IPS DF 19.7 (cell line): Measurements from ENCODE around the gene NTMT1.
A peak's percentile ranks its signal among the peaks of the same experiment; 100 is the strongest.
"Not testable (repeated sequence)": the region's sequence is repeated elsewhere in the genome, so short reads cannot be mapped to it uniquely, and the experiment has no call there.

ENCODE experiments used
- DNase-seq: peaks from one replicate; pipeline ENCODE4 v3.0.0-alpha.2; 2013; ENCODE audit warnings: low read depth, low spot score

Gene NTMT1, protein sequence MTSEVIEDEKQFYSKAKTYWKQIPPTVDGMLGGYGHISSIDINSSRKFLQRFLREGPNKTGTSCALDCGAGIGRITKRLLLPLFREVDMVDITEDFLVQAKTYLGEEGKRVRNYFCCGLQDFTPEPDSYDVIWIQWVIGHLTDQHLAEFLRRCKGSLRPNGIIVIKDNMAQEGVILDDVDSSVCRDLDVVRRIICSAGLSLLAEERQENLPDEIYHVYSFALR

DNA sequence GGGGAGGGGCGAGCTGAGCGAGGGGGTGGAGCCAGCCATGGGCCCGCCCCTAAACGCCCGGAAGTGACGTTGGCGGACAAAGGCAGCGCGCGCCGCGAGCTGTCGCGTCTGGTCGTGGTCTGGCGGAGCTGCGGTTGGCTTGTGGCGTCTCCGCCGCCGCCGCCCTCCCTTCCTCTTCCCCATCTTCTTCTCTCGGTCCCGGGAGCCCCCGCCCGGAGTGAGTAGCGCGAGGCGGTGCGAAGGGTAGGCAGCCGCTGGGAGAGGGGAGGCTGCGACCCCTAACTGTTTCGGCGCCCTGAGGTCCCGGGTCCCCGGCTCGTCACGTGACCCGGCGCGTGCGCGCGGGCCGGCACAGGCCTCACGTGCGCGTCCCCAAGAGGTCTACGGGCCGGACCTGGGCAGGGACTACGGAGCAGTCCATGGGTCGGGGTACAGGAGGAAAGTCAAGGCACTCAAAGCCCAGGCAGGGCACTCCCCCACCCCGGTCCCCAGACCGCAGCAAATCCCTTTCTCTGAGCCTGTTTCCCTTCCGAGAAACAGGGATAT lies at the start of gene NTMT1:
NTMT1 (plus strand) TSS at position 85 of the 546 bp plus-strand sequence. CDS start 6,541 bp downstream, outside the sequence.
- no peak for DNase-seq

DNA sequence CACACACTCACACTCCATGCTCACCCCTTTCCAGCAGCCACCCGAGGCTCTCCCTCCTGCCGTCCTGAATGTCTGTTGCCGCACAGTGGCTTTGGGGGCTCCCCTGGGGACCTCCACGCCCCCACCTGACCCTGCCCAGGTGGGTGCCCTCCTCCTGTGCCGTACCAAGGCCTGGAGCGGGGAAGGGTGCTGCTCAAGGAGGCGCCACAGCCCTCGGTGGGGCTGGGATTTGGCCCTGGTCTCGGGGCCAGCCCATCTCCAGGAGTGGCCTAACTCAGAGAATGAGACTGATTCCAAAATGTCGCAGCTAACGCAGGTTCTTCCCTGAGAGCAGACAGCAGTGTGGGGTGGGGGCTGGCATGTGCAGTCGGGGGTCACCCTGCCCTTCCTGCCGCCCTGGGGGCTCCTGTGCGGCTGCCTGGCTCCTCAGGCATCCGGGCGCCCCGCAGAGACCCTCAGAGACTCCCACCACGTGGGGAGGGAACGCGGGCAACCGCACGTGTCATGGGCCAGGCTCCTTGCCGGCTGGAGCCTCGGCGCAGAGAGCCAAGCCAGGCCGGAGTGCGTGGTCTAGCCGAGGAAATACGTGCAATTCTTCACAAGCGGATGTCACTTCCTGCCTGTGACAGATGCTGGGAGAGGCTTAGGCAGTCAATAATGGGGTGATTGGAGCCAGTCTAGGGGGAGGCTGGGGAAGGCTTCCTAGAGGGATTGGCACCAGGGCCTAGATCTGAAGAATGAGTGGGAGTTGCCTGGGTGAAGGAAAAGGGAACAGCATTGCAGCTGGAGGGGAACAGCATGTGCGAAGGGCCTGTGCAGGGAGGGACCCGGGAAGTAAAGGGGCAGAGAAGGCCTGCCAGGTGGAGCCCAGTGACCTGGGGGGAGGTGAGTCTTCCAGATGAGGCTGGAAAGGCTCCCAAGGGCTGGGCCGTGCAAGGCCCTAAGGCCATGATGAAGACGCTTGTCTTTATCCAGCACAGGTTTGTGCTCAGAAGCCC lies 49.1 kb upstream of the NTMT1 start:
- no peak for DNase-seq

DNA sequence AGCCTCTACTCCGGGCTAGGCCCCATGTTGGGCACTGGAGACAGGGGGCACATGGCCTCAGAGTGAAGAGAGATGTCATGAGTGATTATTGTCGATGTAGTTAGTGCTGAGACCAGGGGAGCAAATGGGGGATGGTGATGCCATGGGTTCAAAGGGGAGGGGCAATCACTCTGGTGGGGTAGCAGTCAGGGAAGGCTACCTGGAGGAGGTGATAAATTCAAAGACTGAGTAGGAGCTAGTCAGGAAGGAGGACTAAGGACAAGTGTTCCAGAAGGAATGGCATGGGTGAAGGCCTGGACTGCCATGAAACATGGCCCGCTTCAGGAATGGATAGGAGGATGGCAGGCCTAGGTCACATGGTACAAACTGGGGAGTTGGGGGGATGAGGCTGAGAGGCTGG lies 46.7 kb upstream of the NTMT1 start:
- DNase-seq: no peak

DNA sequence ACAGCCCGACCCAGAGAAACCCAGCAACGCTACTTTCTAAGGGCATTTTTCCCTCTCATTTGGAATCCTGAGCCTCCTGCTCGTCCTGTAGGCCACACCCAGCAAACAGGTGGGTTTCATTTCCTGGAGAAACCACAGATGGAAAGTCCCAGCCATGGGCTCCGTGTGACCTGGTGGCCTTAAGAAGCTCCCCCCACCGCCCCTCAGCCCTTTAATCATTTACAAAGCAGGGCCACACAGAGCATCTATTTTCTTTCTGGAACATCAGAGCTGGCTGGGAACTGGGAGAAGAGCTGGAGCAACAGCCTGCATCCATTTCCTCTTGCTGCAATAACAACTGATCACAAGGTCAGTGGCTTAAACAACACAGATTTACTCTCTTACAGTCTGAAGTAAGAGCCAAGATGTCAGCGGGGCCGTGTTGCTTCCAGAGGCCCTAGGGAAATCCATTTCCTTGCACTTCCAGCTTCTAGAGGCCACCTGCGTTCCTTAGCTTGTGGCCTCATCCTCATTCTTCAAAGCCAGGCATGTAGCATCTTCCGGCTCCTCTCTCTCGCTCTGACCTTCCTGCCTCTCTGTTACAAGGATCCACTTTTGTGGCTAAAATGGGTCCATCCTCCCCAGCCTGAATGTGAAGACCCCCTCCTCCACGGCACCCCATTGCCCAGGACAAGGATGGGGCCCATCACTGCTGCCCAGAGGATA lies 45.6 kb upstream of the NTMT1 start:
- no peak for DNase-seq

DNA sequence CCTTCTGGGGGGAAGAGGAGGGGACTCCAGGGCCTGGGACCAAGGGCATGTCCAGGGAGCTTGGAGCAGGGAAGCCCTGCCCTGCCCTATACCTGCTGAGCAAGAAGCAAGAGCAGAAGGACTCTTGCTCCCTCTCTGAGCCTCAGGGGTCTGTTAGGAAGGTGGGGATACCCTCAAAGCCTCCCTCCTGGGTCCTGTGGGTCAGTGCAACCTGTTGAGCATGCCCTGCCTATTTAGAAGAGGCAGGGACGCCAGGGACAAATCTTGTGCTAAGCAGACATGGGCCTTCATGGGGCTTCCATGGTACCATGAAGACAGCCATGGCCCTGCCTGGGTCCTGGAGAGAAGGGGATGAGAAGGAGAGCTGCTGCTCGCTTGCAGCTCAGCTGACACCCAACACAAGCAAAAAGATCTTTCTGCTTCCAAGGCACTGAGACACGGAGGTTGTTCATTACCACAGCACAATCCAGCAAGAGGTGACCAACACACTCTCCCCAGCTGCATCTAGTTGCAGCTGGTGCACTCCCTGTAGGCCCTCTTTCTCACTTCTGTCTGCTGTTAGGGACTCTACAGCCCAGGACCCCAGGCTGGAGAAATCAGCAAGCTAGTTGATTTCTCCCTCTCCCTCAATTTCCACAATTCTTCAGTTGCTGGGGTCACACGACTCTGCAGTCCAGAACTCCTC lies 44.3 kb upstream of the NTMT1 start:
- no peak for DNase-seq

DNA sequence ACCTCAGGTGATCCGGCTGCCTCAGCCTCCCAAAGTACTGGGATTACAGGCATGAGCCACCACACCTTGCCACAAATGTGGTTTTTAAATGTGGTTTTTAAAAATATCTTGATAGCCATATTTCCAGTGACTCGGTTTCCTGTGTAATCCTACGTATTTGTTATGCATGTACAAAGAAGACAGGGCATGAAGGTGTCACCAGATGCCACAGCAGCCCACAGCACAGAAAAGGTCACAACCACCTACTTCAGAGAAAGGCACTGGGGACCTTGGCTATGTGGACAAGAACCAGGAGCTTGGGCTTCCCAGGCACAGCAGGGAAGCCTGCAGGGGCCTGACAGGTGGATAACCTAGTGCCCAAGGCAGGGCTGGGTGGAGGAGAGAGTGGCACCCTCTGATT lies 43.1 kb upstream of the NTMT1 start:
- DNase-seq: no peak

DNA sequence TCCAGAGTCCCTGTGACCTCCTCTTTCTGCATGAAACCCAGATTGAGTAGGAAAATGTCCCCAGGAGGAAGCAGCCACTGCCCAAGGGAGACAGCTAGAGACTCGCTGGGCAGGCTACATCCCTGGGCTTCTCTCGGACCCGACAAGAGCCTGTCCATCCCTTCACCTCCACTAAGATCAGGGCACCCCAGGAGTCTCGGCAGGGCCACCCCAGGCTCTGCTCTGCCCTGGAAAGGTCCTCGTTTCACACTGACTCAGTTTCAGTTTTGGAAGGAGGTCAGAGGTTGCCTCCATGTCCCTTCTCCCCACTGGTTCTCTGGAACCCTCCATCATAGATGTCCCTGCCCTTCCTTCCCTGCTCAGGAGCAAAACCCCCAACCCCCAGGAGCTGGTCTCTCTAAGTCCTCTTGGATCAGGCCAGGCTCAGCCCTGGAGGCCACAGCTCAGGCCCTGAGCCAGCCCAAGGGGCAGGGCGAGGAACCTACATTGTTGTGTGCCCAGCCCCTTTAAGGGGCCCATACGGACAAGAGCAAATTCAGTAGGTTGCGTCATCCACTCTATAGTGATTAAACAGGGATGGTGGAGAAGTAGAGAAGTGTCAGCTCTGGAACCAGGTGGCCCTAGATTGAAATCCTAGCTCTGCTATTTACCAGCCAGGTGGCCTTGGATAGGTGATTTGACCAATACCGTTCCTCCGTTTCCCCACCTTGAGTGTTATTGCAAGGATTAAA lies 42.5 kb upstream of the NTMT1 start:
- no peak for DNase-seq

DNA sequence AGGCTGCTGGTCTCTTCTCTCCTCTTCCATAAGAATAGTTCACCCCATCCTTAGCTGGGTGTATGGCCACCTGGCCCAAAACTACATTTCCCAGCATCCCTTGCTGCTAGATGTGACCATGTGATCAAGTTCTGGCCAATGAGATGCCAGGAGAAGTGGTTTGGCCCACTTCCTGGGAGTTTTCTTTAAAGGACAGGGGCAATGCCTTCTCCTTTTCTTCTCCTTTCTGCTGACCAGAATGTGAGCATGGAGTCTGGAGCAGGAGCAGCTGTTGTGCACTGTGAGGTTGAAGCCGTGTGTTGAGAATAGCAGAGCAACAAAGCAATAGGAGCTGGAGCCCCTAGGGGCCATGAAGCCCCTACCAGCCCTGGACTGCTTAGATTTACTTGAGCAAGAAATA lies 41.8 kb upstream of the NTMT1 start:
- DNase-seq: peak; percentile 76

DNA sequence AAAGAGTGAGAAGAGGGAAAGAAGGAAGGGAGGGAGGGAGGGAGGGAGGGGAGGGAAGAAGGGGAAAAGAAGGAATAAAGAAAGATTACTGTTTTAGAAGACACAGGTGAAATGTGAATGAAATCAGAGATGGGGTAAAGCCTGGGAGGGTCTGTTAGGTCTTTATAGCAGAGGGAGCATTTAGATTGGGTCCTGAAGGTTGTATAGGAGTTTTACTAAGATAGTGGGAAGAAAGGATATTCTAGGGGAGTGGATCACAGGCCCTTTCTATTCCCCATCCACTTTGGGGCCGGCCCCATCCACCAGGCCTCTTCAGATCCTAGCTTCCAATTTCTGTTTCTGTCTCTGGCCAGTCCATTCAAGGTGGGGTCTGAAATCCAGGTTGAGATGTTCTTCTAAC lies 40.6 kb upstream of the NTMT1 start:
- DNase-seq: no peak

DNA sequence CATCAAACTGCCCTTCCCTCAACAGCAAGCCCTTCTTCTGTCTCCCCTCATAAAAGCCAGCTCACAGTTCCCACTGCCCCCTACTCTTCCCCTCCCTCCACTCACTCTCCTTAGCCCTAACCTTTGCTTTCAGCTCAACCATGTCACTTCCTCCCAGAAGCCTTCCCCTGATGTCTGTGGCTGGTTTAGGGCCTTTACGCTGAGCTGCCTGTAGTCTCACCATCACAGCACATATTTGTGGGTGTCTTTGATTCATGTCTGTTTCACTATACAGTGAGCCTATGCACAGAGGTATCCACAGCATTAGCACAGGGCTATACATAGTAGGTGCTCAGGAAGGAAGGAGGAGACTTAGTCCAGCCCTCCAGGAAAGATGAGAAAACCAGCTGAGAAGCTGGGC lies 39.7 kb upstream of the NTMT1 start:
- DNase-seq: no peak

DNA sequence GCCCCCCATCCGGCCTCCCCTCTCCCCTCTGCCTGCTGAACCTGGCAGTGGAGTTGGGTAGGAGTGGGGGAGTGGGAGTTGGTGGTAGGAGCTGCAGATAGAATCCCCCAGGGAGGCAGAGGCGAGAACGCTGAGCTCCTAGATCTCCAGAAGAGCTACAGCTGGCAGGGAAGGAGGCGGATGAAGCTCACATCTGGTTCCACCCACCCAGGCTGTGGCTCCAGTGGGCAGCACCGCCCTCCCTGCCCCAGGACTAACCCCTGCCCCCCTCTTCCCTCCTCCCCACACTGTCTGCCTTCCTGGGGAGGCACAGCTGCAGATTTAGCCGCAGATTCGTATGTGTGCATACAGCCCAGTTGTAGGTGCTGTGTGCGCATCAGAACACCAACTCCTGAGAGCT lies 39.3 kb upstream of the NTMT1 start:
- DNase-seq: no peak

DNA sequence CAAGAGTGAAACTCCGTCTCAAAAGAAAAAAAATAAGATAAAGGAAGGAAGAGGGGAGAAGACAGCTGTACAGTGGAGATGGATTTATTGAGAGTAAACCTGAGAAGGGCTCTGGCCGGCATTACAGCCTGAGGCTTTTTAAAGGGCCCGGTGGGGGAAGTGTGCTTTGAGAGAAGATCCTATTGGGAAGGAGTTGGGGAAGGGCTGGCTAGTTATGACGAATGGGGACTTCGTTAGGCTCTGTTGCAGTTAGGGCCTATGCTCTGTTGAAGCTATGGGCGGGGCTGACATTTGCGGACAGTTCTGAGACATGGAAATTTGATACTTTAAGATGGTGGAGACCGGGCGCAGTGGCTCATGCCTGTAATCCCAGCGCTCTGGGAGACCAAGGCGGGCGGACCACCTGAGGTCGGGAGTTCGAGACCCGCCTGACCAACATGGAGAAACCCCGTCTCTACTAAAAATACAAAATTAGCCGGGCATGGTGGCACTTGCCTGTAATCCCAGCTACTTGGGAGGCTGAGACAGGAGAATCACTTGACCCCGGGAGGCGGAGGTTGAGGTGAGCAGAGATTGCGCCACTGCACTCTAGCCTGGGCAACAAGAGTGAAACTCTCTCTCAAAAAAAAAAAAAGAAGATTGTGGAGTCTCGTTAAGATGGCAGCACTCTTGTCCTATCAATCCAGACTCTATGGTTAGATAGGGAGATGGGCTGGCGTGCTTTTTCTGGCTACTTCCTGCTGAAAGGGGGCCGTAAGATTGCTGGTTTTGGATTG lies 38.3 kb upstream of the NTMT1 start:
- DNase-seq: no peak

DNA sequence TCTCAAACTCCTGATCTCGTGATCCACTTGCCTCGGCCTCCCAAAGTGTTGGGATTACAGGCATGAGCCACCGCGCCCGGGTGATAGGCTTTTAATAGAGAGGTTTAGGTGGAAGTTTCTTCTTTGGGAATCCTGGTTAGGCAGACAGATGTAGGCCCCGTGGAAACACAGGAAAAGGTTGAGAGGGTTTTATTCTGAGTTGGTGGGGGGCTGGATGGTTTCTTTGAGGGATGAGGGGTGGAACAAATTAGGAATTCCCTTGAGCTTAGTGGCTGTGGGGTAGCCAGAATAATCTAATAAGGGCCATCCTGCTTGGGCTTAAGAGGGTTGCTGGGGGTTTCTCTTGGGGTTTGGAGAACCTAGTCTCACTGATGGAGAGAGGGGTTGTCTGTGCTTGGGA lies 35.5 kb upstream of the NTMT1 start:
- DNase-seq: no peak

DNA sequence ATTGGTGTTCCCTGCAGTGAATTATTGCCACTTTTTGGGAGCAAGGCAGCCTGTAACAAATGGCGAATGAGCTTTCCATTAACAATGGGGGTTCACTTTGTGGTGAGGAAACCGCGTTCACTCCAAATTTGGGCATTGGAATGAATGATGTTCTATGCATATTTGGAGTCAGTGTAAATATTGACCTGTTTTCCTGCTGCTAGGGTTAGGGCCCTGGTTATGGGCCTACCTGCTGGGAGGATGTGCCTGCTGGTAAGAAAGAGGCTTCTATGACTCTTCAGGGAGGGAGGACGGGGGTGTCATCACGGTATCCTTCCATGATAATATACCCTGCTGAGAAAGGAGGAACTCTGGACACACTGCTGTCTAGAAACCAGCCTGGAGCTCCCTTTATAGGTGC lies 34.0 kb upstream of the NTMT1 start:
- no peak for DNase-seq

DNA sequence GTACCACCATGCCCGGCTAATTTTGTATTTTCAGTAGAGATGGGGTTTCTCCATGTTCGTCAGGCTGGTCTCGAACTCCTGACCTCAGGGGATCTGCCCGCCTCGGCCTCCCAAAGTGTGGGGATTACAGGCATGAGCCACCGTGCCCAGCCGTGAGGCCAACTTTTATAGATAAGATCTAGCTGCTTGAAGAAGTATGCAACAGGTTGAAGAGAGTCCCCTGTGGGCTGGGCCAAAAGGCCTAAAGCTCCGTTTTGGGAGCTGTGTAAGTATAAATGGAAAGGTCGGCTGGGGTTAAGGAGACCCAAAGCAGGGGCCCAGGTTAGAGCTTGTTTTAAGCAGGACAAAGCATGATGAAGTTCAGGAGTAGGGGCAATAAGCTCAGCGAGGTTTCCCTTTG lies 33.2 kb upstream of the NTMT1 start:
- DNase-seq: not testable (repeated sequence)

DNA sequence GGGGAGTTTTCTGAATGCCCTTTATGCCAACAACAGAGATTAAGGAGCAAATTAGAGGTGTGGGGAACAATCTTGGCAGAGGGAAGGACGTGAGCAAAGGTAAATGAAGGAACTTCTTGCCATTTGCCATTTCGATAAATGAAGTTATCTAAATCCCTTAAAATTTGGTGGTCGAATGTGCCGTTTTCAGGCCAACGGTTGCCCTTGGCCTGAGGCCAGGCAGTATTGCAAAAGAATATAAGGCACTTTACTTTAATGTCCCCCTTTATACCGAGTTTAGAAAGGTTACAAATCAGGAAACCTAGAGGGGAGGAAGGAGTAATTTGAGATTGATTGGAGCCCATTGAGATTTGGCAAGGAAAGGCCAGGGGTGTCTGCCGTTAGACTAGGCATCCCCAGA lies 31.3 kb upstream of the NTMT1 start:
- no peak for DNase-seq

DNA sequence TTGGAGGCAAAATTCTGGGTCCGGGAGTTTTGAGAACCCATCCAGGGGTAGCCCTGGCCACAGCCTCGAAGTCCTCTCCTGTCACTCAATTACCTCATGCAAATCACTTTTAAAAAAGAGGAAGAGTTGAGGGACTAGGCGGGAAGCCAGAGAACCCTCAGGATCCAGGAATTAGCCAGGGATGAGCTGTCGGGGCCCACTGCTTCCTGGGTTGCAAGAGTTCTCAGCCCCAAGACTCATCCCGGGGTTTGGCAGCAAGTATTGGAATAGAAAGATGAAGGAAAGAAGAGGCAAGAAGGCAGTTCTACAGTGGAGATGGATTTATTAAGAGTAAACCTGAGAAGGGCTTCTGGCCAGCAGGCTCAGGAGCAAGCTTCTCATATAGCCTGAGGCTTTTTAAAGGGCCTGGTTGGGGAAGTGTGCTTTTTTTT lies 30.6 kb upstream of the NTMT1 start:
- DNase-seq: no peak

DNA sequence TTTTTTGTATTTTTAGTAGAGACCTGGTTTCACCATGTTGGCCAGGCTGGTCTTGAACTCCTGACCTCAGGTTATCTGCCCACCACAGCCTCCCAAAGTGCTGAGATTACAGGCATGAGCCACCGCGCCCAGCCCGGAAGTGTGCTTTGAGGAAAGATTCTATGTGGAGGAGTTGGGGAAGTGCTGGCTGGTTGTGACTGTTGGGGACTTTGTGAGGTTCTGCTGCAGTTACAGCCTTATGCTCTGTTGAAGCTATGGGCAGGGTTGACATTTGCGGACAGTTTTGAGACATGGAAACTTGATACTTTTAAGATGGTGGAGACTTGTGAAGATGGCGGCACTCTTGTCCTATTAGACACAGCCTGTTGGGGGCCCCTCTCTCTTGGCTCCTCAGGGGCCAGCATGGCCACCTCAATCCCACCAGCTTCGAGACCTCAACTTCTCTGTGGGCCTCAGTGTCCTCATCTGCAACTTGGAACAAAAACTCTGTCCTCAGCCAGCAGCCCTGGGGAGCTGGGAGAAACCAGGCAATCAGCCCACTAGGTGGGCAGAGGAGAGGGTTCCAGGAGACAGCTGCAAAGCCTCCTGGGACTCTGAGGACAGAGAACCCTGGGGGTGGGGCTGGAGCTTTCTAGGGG lies 29.9 kb upstream of the NTMT1 start:
- no peak for DNase-seq

DNA sequence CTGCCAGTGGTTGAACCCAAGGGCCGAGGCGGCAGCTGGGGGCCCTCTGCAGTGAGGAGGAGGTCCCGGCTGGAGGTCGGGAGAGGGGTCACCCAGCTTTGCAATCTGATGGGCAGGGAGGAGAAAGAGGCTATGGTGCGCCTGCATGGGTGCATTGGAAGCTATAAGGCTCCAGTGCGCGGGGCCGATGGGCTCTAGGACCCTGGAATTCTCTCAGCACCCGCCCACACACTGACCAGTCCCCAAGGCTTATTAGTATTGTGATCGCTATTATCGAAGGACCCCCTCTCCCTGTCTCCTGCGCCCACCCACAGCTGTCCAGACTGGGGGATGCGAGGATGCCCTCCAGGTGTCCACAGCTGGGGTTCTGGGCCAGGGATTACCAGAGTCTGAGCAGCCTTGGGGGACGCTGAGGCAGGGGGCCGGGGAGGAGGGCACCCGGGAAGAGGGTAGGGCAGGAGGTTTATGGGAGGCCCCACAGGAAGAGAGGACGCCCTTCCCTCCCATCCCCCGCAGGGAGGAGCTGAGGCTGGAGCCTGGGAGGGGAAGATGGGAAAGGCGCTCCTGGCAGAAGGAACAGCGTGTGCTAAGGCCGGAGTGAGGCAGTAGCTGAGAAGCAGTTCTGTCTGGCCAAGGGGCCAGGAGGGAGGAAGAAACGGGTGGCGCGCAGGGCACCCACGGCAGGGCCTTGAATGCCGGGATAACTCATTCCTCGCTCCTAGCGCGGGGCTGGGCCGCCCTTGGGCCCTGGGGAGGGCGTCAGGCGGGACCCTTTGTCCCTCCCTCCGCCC lies 29.2 kb upstream of the NTMT1 start:
- DNase-seq: no peak
